ENCODE data around the gene DCUN1D3.
"Not testable (repeated sequence)": the region's sequence is repeated elsewhere in the genome, so short reads cannot be mapped to it uniquely, and the experiment has no call there.

Gene DCUN1D3

DNA sequence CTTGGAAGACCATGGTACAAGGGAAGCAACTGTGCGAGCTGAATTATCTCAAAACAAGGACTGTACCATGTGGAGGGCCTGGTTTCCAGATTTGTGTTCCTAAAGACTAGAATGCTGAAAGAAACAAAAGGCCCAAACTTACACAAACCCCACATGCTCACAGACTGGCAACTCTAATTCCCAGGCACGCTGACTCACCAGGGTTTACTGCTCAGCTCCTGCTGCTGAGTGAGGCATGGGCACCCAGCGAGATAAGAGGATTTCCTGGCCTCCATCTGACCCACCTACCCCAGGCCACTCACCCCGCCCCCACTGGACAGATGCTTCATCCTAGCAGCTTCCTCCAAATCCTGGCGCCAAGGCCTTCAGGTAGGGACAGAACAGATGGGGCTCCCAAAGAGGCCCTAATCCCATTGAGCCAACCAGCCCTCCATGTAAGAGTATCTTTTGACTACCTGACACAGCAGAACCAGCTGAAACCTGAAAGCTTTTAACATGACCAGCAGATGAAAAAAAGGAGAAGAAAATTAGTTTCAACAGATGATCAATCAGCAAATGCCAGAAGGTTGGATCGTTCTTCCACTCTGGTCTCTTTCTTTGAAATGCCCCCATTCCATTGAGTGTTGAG, 33.9 kb downstream of the DCUN1D3 start:
- Histone ChIP-seq H3K4me3 (ENCODE audit: insufficient read depth, low read length, poor library complexity, severe bottlenecking) (no peak overlapping the region), H3K9ac (ENCODE audit: low read length) (no peak overlapping the region)

DNA sequence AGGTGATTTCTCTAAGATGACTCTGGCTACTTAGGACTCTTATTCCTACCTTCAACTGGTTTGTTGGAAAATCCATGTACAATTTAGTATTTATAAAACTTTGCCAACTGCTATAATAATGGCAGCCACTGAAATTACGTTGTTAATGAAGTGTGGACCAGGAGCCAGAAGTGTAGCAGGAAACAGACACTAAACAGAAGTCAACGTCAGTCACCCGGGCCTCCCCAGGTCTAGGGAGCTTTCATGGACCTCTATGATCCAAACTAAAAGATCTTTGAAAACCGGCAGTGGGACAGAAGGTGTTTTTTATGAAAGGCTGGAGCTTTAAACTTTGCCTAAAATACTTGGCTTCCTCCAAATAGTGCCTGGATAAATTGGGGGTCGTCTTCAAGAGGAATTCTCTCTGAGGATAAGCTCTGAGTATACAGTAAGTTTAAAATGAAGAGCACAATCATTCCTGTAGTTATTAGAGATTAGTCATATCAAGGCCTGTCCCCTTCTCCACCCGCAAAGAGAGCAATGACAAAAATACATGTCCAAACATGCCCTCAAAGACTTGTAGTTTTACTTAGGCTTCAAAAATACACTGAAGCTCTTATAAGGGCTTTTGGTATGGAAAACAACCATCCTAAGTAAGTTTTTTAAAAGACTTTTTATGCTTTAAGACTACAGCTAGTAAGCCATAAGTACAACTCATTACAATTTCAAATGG, 34.6 kb downstream of the DCUN1D3 start:
- Histone ChIP-seq H3K27ac (ENCODE audit: low read depth, low read length) (no peak overlapping the region), H4K20me1 (ENCODE audit: low read depth, low read length) (no peaks in the 10 kb centered on the region), H3K9me3 (ENCODE audit: insufficient read depth, low read length) (no peaks in the 10 kb centered on the region), H3K36me3 (ENCODE audit: low read length) (no peaks in the 10 kb centered on the region), H3K9me2 (replicated peaks; ENCODE audit: insufficient read depth, low read length) (no peaks in the 10 kb centered on the region), H3K27me3 (ENCODE audit: low read length) (no peaks in the 10 kb centered on the region), H3K79me2 (ENCODE audit: insufficient read depth, low read length) (no peaks in the 10 kb centered on the region; the same call in 1 of the 2 replicates), H3F3A (ENCODE audit: insufficient read depth) (no peaks in the 10 kb centered on the region), H3K4me2 (ENCODE audit: low read depth, low read length, poor library complexity, severe bottlenecking) (no peak overlapping the region), H2AFZ (ENCODE audit: low read depth, low read length, severe bottlenecking) (no peak overlapping the region), H3K4me3 (ENCODE audit: insufficient read depth, low read length, poor library complexity, severe bottlenecking) (no peak overlapping the region), H3K9ac (ENCODE audit: low read length) (no peak overlapping the region)
- TF ChIP-seq, protein P1, sequence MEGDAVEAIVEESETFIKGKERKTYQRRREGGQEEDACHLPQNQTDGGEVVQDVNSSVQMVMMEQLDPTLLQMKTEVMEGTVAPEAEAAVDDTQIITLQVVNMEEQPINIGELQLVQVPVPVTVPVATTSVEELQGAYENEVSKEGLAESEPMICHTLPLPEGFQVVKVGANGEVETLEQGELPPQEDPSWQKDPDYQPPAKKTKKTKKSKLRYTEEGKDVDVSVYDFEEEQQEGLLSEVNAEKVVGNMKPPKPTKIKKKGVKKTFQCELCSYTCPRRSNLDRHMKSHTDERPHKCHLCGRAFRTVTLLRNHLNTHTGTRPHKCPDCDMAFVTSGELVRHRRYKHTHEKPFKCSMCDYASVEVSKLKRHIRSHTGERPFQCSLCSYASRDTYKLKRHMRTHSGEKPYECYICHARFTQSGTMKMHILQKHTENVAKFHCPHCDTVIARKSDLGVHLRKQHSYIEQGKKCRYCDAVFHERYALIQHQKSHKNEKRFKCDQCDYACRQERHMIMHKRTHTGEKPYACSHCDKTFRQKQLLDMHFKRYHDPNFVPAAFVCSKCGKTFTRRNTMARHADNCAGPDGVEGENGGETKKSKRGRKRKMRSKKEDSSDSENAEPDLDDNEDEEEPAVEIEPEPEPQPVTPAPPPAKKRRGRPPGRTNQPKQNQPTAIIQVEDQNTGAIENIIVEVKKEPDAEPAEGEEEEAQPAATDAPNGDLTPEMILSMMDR (IDR thresholded peaks at IDR 0.05; ENCODE audit: insufficient read depth, low read length, poor library complexity, severe bottlenecking) = no peak
- TF ChIP-seq EZH2phosphoT487 (conservative IDR thresholded peaks at IDR 0.05; ENCODE audit: low read length) = no peak

More for the DNA sequence above, 33.9 kb downstream of the DCUN1D3 start:
- H2AFZ ChIP-seq (ENCODE audit: low read depth, low read length, severe bottlenecking) = no peak overlapping the region
- H3K36me3 ChIP-seq (ENCODE audit: low read length) = no peaks in the 10 kb centered on the region
- H3K27ac ChIP-seq (ENCODE audit: low read depth, low read length) = no peak overlapping the region
- no peaks in the 10 kb centered on the region for H3F3A ChIP-seq (ENCODE audit: insufficient read depth)
- H3K79me2 ChIP-seq (ENCODE audit: insufficient read depth, low read length) = no peaks in the 10 kb centered on the region; the same call in 1 of the 2 replicates
- H3K27me3 ChIP-seq (ENCODE audit: low read length) = no peaks in the 10 kb centered on the region
- no peaks in the 10 kb centered on the region for H3K9me2 ChIP-seq (replicated peaks; ENCODE audit: insufficient read depth, low read length)
- H3K4me2 ChIP-seq (ENCODE audit: low read depth, low read length, poor library complexity, severe bottlenecking) = no peak overlapping the region
- H3K9me3 ChIP-seq (ENCODE audit: insufficient read depth, low read length) = no peaks in the 10 kb centered on the region
- TF ChIP-seq EZH2phosphoT487 (conservative IDR thresholded peaks at IDR 0.05; ENCODE audit: low read length) = no peak
- TF ChIP-seq, protein P1 (IDR thresholded peaks at IDR 0.05; ENCODE audit: insufficient read depth, low read length, poor library complexity, severe bottlenecking) = no peak
- H4K20me1 ChIP-seq (ENCODE audit: low read depth, low read length) = no peaks in the 10 kb centered on the region

DNA sequence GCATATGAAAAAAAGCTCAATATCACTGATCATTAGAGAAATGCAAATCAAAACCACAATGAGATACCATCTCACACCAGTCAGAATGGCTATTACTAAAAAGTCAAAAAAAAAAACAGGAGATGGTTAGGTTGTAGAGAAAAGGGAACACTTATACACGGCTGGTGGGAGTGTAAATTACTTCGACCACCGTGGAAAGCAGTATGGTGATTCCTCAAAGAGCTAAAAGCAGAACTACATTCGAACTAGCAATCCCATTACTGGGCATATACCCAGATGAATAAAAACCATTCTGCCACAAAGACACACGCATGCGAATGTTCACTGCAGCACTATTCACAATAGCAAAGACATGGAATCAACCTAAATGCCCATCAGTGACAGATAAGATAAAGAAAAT, 35.8 kb downstream of the DCUN1D3 start:
- not testable (repeated sequence) for H2AFZ ChIP-seq (ENCODE audit: low read depth, low read length, severe bottlenecking); H3K36me3 ChIP-seq (ENCODE audit: low read length); H4K20me1 ChIP-seq (ENCODE audit: low read depth, low read length); H3K9ac ChIP-seq (ENCODE audit: low read length); H3K4me2 ChIP-seq (ENCODE audit: low read depth, low read length, poor library complexity, severe bottlenecking); H3K9me3 ChIP-seq (ENCODE audit: insufficient read depth, low read length); H3K27ac ChIP-seq (ENCODE audit: low read depth, low read length); H3K9me2 ChIP-seq (replicated peaks; ENCODE audit: insufficient read depth, low read length); H3K4me3 ChIP-seq (ENCODE audit: insufficient read depth, low read length, poor library complexity, severe bottlenecking); H3K79me2 ChIP-seq (ENCODE audit: insufficient read depth, low read length); H3K27me3 ChIP-seq (ENCODE audit: low read length); H3F3A ChIP-seq (ENCODE audit: insufficient read depth)

All from SU-DHL-6 (cell line).